ENCODE results near the gene ATRIP.

ATRIP gene

GRCh38 chr3:48416546-48416945 is 30.0 kb upstream of the ATRIP start:
- Histone ChIP-seq H3K4me1 (ENCODE audit: control insufficient read depth, insufficient read depth, low read length) (no peaks in the 10 kb centered on the region), H3K27me3 (ENCODE audit: control insufficient read depth, insufficient read depth, low read length) (no peaks in the 10 kb centered on the region), H3K36me3 (ENCODE audit: control insufficient read depth, insufficient read depth, low read length) (peaks cover 84% of the 10 kb centered on the region), H3K4me3 (ENCODE audit: low read length) (no peak overlapping the region), H3K27ac (ENCODE audit: low read length) (no peak overlapping the region), H3K9me3 (ENCODE audit: control insufficient read depth, insufficient read depth, low read length) (no peaks in the 10 kb centered on the region)
- no CpG with 5 or more reads among the region's 4 CpGs for WGBS (ENCODE audit: insufficient coverage, insufficient read length)
- DNase-seq (ENCODE audit: low read depth, low spot score), result no peak

GRCh38 chr3:48417529-48418108 is 28.9 kb upstream of the ATRIP start:
- Histone ChIP-seq H3K4me3 (ENCODE audit: low read length) (no peak overlapping the region), H3K27me3 (ENCODE audit: control insufficient read depth, insufficient read depth, low read length) (no peaks in the 10 kb centered on the region), H3K4me1 (ENCODE audit: control insufficient read depth, insufficient read depth, low read length) (no peaks in the 10 kb centered on the region), H3K36me3 (ENCODE audit: control insufficient read depth, insufficient read depth, low read length) (peaks cover 73% of the 10 kb centered on the region), H3K9me3 (ENCODE audit: control insufficient read depth, insufficient read depth, low read length) (no peaks in the 10 kb centered on the region), H3K27ac (ENCODE audit: low read length) (no peak overlapping the region)
- DNase-seq (ENCODE audit: low read depth, low spot score), result no peak
- WGBS (ENCODE audit: insufficient coverage, insufficient read length), result no CpG with 5 or more reads among the region's 14 CpGs

GRCh38 chr3:48418140-48418539 is 28.4 kb upstream of the ATRIP start:
- Histone ChIP-seq H3K4me3 (ENCODE audit: low read length) (no peak overlapping the region), H3K9me3 (ENCODE audit: control insufficient read depth, insufficient read depth, low read length) (no peaks in the 10 kb centered on the region), H3K4me1 (ENCODE audit: control insufficient read depth, insufficient read depth, low read length) (no peaks in the 10 kb centered on the region), H3K27ac (ENCODE audit: low read length) (no peak overlapping the region), H3K27me3 (ENCODE audit: control insufficient read depth, insufficient read depth, low read length) (no peaks in the 10 kb centered on the region), H3K36me3 (ENCODE audit: control insufficient read depth, insufficient read depth, low read length) (peaks cover 68% of the 10 kb centered on the region)
- WGBS (ENCODE audit: insufficient coverage, insufficient read length), result no CpG with 5 or more reads among the region's 17 CpGs
- no peak for DNase-seq (ENCODE audit: low read depth, low spot score)

DNA sequence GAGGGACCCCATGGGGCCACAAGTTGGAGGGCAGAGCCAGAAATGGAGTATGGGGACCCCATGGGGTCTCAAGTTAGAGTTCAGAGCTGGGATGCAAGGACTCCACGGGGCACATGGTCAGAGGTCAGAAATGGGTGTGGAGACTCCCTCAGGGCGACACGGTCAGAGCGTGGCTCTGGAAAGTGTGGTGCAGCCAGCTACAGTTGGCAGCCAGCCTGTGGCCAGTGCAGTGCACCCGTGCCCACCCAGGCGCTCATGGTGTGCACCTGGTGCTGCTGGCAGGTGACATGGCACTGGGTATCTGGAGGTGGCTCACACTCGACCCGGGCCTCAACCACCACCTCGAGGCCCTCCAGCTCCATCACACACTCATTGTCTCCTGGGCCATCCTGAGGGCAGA is 27.9 kb upstream of the ATRIP start:
- no CpG with 5 or more reads among the region's 9 CpGs for WGBS (ENCODE audit: insufficient coverage, insufficient read length)
- no peak overlapping the region for H3K27ac ChIP-seq (ENCODE audit: low read length)
- no peaks in the 10 kb centered on the region for H3K27me3 ChIP-seq (ENCODE audit: control insufficient read depth, insufficient read depth, low read length)
- no peak for DNase-seq (ENCODE audit: low read depth, low spot score)
- no peak overlapping the region for H3K4me3 ChIP-seq (ENCODE audit: low read length)
- no peaks in the 10 kb centered on the region for H3K9me3 ChIP-seq (ENCODE audit: control insufficient read depth, insufficient read depth, low read length)
- H3K4me1 ChIP-seq (ENCODE audit: control insufficient read depth, insufficient read depth, low read length), result no peaks in the 10 kb centered on the region
- H3K36me3 ChIP-seq (ENCODE audit: control insufficient read depth, insufficient read depth, low read length), result peaks cover 66% of the 10 kb centered on the region

DNA sequence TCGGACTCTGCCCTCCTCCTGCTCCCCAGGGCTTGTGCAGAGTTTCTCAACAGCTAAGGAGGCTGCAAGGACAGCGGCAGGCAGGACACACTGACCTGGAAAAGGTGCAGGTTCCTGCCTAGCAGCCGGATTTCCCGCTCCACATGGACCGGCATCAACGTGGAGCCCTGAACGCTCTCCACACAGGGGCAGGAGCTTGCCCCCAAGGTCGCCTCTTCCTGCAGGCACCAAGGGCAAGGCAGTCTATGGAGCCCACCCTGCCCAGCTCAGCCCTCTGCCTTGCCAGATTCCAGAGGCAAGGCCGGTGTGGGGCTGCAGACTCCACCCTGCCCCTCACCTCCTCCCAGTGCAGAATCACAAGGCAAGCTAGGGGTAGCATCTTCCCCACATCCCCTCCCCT is 27.4 kb upstream of the ATRIP start:
- Histone ChIP-seq H3K36me3 (ENCODE audit: control insufficient read depth, insufficient read depth, low read length) (peaks cover 66% of the 10 kb centered on the region), H3K9me3 (ENCODE audit: control insufficient read depth, insufficient read depth, low read length) (no peaks in the 10 kb centered on the region), H3K4me3 (ENCODE audit: low read length) (no peak overlapping the region), H3K27ac (ENCODE audit: low read length) (no peak overlapping the region), H3K27me3 (ENCODE audit: control insufficient read depth, insufficient read depth, low read length) (no peaks in the 10 kb centered on the region), H3K4me1 (ENCODE audit: control insufficient read depth, insufficient read depth, low read length) (peaks cover 1% of the 10 kb centered on the region; the same call in 1 of the 2 replicates)
- WGBS (ENCODE audit: insufficient coverage, insufficient read length), result no CpG with 5 or more reads among the region's 9 CpGs
- DNase-seq (ENCODE audit: low read depth, low spot score), result no peak

- no peaks in the 10 kb centered on the region for H3K27me3 ChIP-seq (ENCODE audit: control insufficient read depth, insufficient read depth, low read length)
- H3K4me1 ChIP-seq (ENCODE audit: control insufficient read depth, insufficient read depth, low read length), result peaks cover 1% of the 10 kb centered on the region; the same call in 1 of the 2 replicates
- WGBS (ENCODE audit: insufficient coverage, insufficient read length), result no CpG with 5 or more reads among the region's 17 CpGs
- H3K4me3 ChIP-seq (ENCODE audit: low read length), result no peak overlapping the region
- DNase-seq (ENCODE audit: low read depth, low spot score), result no peak
- peaks cover 66% of the 10 kb centered on the region for H3K36me3 ChIP-seq (ENCODE audit: control insufficient read depth, insufficient read depth, low read length)
- no peaks in the 10 kb centered on the region for H3K9me3 ChIP-seq (ENCODE audit: control insufficient read depth, insufficient read depth, low read length)
- H3K27ac ChIP-seq (ENCODE audit: low read length), result no peak overlapping the region
These were observed 26.9 kb upstream of the ATRIP start for GRCh38 chr3:48419597-48419996.

DNA sequence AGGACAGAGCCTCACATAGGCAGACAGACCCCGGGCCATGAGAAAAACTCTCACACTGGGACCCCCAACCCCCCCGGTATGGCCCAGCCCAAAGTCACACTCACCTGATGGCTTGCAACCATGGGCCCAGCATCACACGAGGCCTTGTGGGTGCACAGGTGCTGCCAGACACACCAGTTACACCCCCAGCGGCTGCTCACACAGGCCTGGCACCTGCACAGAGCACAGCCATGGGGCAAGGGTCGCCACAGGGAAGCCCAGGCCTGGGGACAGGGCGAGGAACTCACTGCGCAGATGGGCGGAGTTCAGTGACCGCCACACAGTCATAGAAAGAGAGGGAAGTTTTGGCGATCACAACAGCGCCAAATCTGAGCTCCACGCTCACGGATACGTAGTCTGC is 26.0 kb upstream of the ATRIP start:
- peaks cover 56% of the 10 kb centered on the region for H3K36me3 ChIP-seq (ENCODE audit: control insufficient read depth, insufficient read depth, low read length)
- WGBS (ENCODE audit: insufficient coverage, insufficient read length), result no CpG with 5 or more reads among the region's 14 CpGs

GRCh38 chr3:48422272-48422671 is 24.3 kb upstream of the ATRIP start:
- DNase-seq (ENCODE audit: low read depth, low spot score), result no peak
- peaks cover 1% of the 10 kb centered on the region; the same call in 1 of the 2 replicates for H3K4me1 ChIP-seq (ENCODE audit: control insufficient read depth, insufficient read depth, low read length)
- H3K9me3 ChIP-seq (ENCODE audit: control insufficient read depth, insufficient read depth, low read length), result no peaks in the 10 kb centered on the region
- no peak overlapping the region for H3K27ac ChIP-seq (ENCODE audit: low read length)
- peaks cover 46% of the 10 kb centered on the region for H3K36me3 ChIP-seq (ENCODE audit: control insufficient read depth, insufficient read depth, low read length)
- no CpG with 5 or more reads among the region's 3 CpGs for WGBS (ENCODE audit: insufficient coverage, insufficient read length)
- H3K27me3 ChIP-seq (ENCODE audit: control insufficient read depth, insufficient read depth, low read length), result no peaks in the 10 kb centered on the region
- H3K4me3 ChIP-seq (ENCODE audit: low read length), result no peak overlapping the region

More for the DNA sequence above, 26.0 kb upstream of the ATRIP start:
- Histone ChIP-seq H3K27ac (ENCODE audit: low read length) (no peak overlapping the region), H3K4me3 (ENCODE audit: low read length) (no peak overlapping the region), H3K4me1 (ENCODE audit: control insufficient read depth, insufficient read depth, low read length) (peaks cover 1% of the 10 kb centered on the region; the same call in 1 of the 2 replicates), H3K9me3 (ENCODE audit: control insufficient read depth, insufficient read depth, low read length) (no peaks in the 10 kb centered on the region), H3K27me3 (ENCODE audit: control insufficient read depth, insufficient read depth, low read length) (no peaks in the 10 kb centered on the region)
- DNase-seq (ENCODE audit: low read depth, low spot score), result no peak

- Histone ChIP-seq H3K4me3 (ENCODE audit: low read length) (no peak overlapping the region), H3K36me3 (ENCODE audit: control insufficient read depth, insufficient read depth, low read length) (peaks cover 42% of the 10 kb centered on the region), H3K4me1 (ENCODE audit: control insufficient read depth, insufficient read depth, low read length) (peaks cover 4% of the 10 kb centered on the region), H3K27ac (ENCODE audit: low read length) (no peak overlapping the region), H3K27me3 (ENCODE audit: control insufficient read depth, insufficient read depth, low read length) (no peaks in the 10 kb centered on the region), H3K9me3 (ENCODE audit: control insufficient read depth, insufficient read depth, low read length) (no peaks in the 10 kb centered on the region)
- DNase-seq (ENCODE audit: low read depth, low spot score), result no peak
- WGBS (ENCODE audit: insufficient coverage, insufficient read length), result no CpG with 5 or more reads among the region's 8 CpGs
These were observed 23.9 kb upstream of the ATRIP start for GRCh38 chr3:48422681-48423080.

DNA sequence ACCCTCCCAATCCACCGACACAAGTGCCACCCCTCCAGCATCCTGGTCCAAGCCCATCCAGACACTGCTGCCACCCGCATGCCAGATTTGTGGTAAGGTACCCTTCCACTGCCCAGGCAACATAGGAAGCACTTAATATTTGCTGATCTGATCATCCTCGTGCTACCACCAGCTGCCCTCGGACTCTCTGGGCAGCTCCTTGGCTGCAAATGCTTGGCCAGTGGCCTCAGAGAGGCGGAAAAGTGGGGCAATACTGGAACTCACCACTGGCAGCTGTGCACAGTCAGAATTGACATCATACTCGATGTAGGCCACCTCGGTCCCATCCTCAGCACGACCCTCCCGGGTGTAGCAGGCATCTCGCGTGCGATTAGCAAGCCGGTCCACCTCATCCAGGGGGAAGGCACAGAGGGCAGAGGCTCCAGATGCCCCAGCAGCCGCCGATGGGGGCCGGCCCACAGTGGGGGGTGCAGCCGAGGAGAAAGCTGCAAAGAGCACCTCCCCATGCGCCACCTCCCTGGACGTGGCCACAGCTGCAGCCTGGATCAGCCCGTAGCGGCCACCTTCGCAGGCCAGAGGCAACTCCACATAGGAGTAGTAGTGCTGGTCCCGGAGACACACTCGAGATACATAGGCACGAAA is 23.2 kb upstream of the ATRIP start:
- Histone ChIP-seq H3K36me3 (ENCODE audit: control insufficient read depth, insufficient read depth, low read length) (peaks cover 35% of the 10 kb centered on the region), H3K27me3 (ENCODE audit: control insufficient read depth, insufficient read depth, low read length) (no peaks in the 10 kb centered on the region), H3K4me1 (ENCODE audit: control insufficient read depth, insufficient read depth, low read length) (peaks cover 4% of the 10 kb centered on the region), H3K27ac (ENCODE audit: low read length) (no peak overlapping the region), H3K9me3 (ENCODE audit: control insufficient read depth, insufficient read depth, low read length) (no peaks in the 10 kb centered on the region), H3K4me3 (ENCODE audit: low read length) (no peak overlapping the region; the same call in 1 of the 2 replicates)
- no CpG with 5 or more reads among the region's 25 CpGs for WGBS (ENCODE audit: insufficient coverage, insufficient read length)
- DNase-seq (ENCODE audit: low read depth, low spot score), result no peak
